CD4-positive, alpha-beta T cell (primary cell): ENCODE measurements around the gene SLC25A13. TPM values are rescaled to one million over a fixed set of nuclear protein-coding genes. Genes with fewer than 3 reads are reported as not detected.

Experiments
- ATAC-seq: fragments of 200-7000 bp; cut with Tn5 transposase; one replicate; pipeline ENCODE4 v1.10.0; 2022; ENCODE audit warnings: mild to moderate bottlenecking; ENCODE audit not compliant: poor library complexity
- CTCF ChIA-PET: fragments of 350-600 bp; sonication (Branson Sonifier 250); formaldehyde crosslinking; loops from one replicate; lab custom pipeline; 2021; ENCODE audit warnings: antibody characterized with exemption, inconsistent platforms; lab: Charles Lee
- POLR2A ChIA-PET: fragments of 350-600 bp; sonication (Branson Sonifier 250); formaldehyde crosslinking; loops from one replicate; lab custom pipeline; 2021; ENCODE audit warnings: antibody characterized with exemption, inconsistent platforms; lab: Charles Lee
- DNase-seq, 14 experiments: peaks; one replicate each; pipeline ENCODE4 v3.0.0-alpha.2; 2013 to 2020; ENCODE audit warnings: mixed read lengths in 2 of 14
- H3K27ac ChIP-seq, 2 donors: one replicate each; pipeline versions ENCODE4 v1.5.1 to v1.7.0; 2013; ENCODE audit warnings: low read length in 2 of 2, low read depth in 1 of 2, mild to moderate bottlenecking in 1 of 2
- H3K27me3 ChIP-seq, 2 experiments: 1 replicate in 1 of 2; 2 replicates in 1 of 2; pipeline versions ENCODE4 v1.6.1 to v1.7.0; 2013; ENCODE audit warnings: low read length in 2 of 2, control low read depth in 1 of 2, mild to moderate bottlenecking in 1 of 2, moderate library complexity in 1 of 2; ENCODE audit not compliant: insufficient read depth in 2 of 2, control insufficient read depth in 1 of 2
- H3K36me3 ChIP-seq: one replicate; pipeline ENCODE4 v1.6.1; 2013; ENCODE audit warnings: low read length, control low read depth; ENCODE audit not compliant: insufficient read depth
- H3K4me1 ChIP-seq: one replicate; pipeline ENCODE4 v1.6.1; 2013; ENCODE audit warnings: low read length, control low read depth; ENCODE audit not compliant: insufficient read depth
- H3K4me3 ChIP-seq: one replicate; pipeline ENCODE4 v1.5.1; 2013; ENCODE audit warnings: mild to moderate bottlenecking, low read length, moderate library complexity
- H3K9me3 ChIP-seq, 2 experiments: 1 replicate in 1 of 2; 2 replicates in 1 of 2; pipeline versions ENCODE4 v1.6.1 to v1.7.0; 2013; ENCODE audit warnings: low read length in 2 of 2, mild to moderate bottlenecking in 2 of 2, control low read depth in 1 of 2, moderate library complexity in 1 of 2; ENCODE audit not compliant: control insufficient read depth in 1 of 2, insufficient read depth in 1 of 2
- H3K27ac Mint-ChIP-seq: one replicate; pipeline ENCODE4 v1.8.0; 2020; ENCODE audit warnings: mixed read lengths
- H3K27me3 Mint-ChIP-seq: one replicate; pipeline ENCODE4 v1.8.0; 2021; ENCODE audit warnings: mixed read lengths
- H3K36me3 Mint-ChIP-seq: one replicate; pipeline ENCODE4 v1.8.0; 2021; ENCODE audit warnings: low read depth, mixed read lengths
- H3K4me1 Mint-ChIP-seq: one replicate; pipeline ENCODE4 v1.8.0; 2021; ENCODE audit warnings: low read depth, mixed read lengths
- H3K4me3 Mint-ChIP-seq: one replicate; pipeline ENCODE4 v1.8.0; 2020; ENCODE audit warnings: mild to moderate bottlenecking, mixed read lengths
- H3K9me3 Mint-ChIP-seq: one replicate; pipeline ENCODE4 v1.8.0; 2020; ENCODE audit warnings: mixed read lengths
- CTCF ChIP-seq: fragments of 200-600 bp; IDR thresholded peaks from one replicate; pipeline ENCODE4 v1.8.0; 2022; ENCODE audit warnings: antibody characterized with exemption, mild to moderate bottlenecking
- intact Hi-C, 2 experiments: fragments of 100-400 bp; cut with DNase I in 1 of 2; cut with micrococcal nuclease in 1 of 2; formaldehyde crosslinking; loops; one replicate each; pipeline versions ENCODE4 v1.15.1 to v1.9.0; 2023 to 2025; cut with DNase I, micrococcal nuclease
- total RNA-seq, 174 experiments: library from RNA in 2 of 174; stranded (reverse) in 2 of 174; gene quantifications; one replicate each; pipeline ENCODE4 v1.2.3 and lab custom pipeline; 2021 to 2026

Gene SLC25A13
- total RNA-seq, 2 experiments from 2014 or later: 12.7 to 13.5 TPM

- Histone ChIP-seq H3K36me3 (peaks cover 3% of the 10 kb centered on the region), H3K27me3 (no peaks in the 10 kb centered on the region), H3K27ac (no peak overlapping the region), H3K4me3 (no peak overlapping the region), H3K9me3 (no peaks in the 10 kb centered on the region), H3K4me1 (no peaks in the 10 kb centered on the region)
- ChIA-PET CTCF (interaction anchor here (1.2 kb wide), 1 partner anchor 20 kb away, joined by 3 read pairs; no protein-coding TSS in a partner anchor), POLR2A (interaction anchor here (1.6 kb wide), 1 partner anchor 10 kb away, joined by 5 read pairs; no protein-coding TSS in a partner anchor)
- Mint-ChIP-seq H3K4me3 (no peak overlapping the region), H3K36me3 (peaks cover 10% of the 10 kb centered on the region), H3K27ac (no peak overlapping the region), H3K9me3 (no peaks in the 10 kb centered on the region), H3K27me3 (no peaks in the 10 kb centered on the region), H3K4me1 (peaks cover 65% of the 10 kb centered on the region)
- no peak for TF ChIP-seq CTCF
- no peak for ATAC-seq
- intact Hi-C loops: no loop called here
- no peak for DNase-seq
Observed at GRCh38 chr7:96312502-96312901, 9.4 kb downstream of the SLC25A13 start.

GRCh38 chr7:96311967-96312366 lies 9.9 kb downstream of the SLC25A13 start:
- Histone ChIP-seq H3K9me3 (no peaks in the 10 kb centered on the region), H3K4me3 (no peak overlapping the region), H3K4me1 (no peaks in the 10 kb centered on the region), H3K27ac (no peak overlapping the region), H3K36me3 (peaks cover 3% of the 10 kb centered on the region), H3K27me3 (no peaks in the 10 kb centered on the region)
- H3K9me3 Mint-ChIP-seq: no peaks in the 10 kb centered on the region
- intact Hi-C loops: no loop called here
- H3K4me3 Mint-ChIP-seq: no peak overlapping the region
- DNase-seq: no peak
- H3K36me3 Mint-ChIP-seq: peaks cover 10% of the 10 kb centered on the region
- H3K27ac Mint-ChIP-seq: no peak overlapping the region
- H3K27me3 Mint-ChIP-seq: no peaks in the 10 kb centered on the region
- no peak for TF ChIP-seq CTCF
- ChIA-PET CTCF (interaction anchor here (1.2 kb wide), 1 partner anchor 21 kb away, joined by 3 read pairs; no protein-coding TSS in a partner anchor), POLR2A (interaction anchor here (1.6 kb wide), 1 partner anchor 11 kb away, joined by 5 read pairs; no protein-coding TSS in a partner anchor)
- peaks cover 61% of the 10 kb centered on the region for H3K4me1 Mint-ChIP-seq
- no peak for ATAC-seq

- peaks cover 10% of the 10 kb centered on the region for H3K36me3 Mint-ChIP-seq
- ChIA-PET CTCF (no interaction called here), POLR2A (no interaction called here)
- no peak overlapping the region for H3K4me3 Mint-ChIP-seq
- TF ChIP-seq CTCF: no peak
- Histone ChIP-seq H3K4me3 (no peak overlapping the region), H3K9me3 (no peaks in the 10 kb centered on the region), H3K4me1 (no peaks in the 10 kb centered on the region), H3K27ac (no peak overlapping the region), H3K36me3 (peaks cover 3% of the 10 kb centered on the region), H3K27me3 (no peaks in the 10 kb centered on the region)
- no peak for DNase-seq
- ATAC-seq: no peak
- no peaks in the 10 kb centered on the region for H3K9me3 Mint-ChIP-seq
- intact Hi-C loops: no loop called here
- no peaks in the 10 kb centered on the region for H3K27me3 Mint-ChIP-seq
- H3K27ac Mint-ChIP-seq: no peak overlapping the region
- peaks cover 64% of the 10 kb centered on the region for H3K4me1 Mint-ChIP-seq
Observed at GRCh38 chr7:96310110-96310509, 11.8 kb downstream of the SLC25A13 start.
